ENCODE data around the gene MRPL38. TPM values are rescaled to one million over a fixed set of nuclear protein-coding genes. Genes with fewer than 3 reads are reported as not detected.

The MRPL38 gene
- total and polyA plus RNA-seq, 4 donors: 47.8 to 105 (median 66.1) TPM

- no peak for DNase-seq
- no peaks in the 10 kb centered on the region for H3K4me1 ChIP-seq (ENCODE audit: control insufficient read depth in 5 of 5, insufficient read depth in 5 of 5, low read length in 5 of 5)
These were observed 15.4 kb upstream of the MRPL38 start for GRCh38 chr17:75920045-75920560.

GRCh38 chr17:75919611-75920010 lies 14.9 kb upstream of the MRPL38 start:
- WGBS, 2 donors: 92 to 93% methylated on average over 22 of the region's 22 CpGs
- peaks cover 0 to 8% (median 0%) of the 10 kb centered on the region in 4 donors for H3K36me3 ChIP-seq (ENCODE audit: control insufficient read depth in 4 of 4, insufficient read depth in 4 of 4, low read length in 4 of 4)
- TF ChIP-seq, protein P1, sequence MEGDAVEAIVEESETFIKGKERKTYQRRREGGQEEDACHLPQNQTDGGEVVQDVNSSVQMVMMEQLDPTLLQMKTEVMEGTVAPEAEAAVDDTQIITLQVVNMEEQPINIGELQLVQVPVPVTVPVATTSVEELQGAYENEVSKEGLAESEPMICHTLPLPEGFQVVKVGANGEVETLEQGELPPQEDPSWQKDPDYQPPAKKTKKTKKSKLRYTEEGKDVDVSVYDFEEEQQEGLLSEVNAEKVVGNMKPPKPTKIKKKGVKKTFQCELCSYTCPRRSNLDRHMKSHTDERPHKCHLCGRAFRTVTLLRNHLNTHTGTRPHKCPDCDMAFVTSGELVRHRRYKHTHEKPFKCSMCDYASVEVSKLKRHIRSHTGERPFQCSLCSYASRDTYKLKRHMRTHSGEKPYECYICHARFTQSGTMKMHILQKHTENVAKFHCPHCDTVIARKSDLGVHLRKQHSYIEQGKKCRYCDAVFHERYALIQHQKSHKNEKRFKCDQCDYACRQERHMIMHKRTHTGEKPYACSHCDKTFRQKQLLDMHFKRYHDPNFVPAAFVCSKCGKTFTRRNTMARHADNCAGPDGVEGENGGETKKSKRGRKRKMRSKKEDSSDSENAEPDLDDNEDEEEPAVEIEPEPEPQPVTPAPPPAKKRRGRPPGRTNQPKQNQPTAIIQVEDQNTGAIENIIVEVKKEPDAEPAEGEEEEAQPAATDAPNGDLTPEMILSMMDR (IDR thresholded peaks at IDR 0.05; ENCODE audit: control extremely low read depth, extremely low read depth): no peak
- no peak overlapping the region for H3K4me3 ChIP-seq
- H3K27ac ChIP-seq (ENCODE audit: low read depth in 1 of 2, low read length in 1 of 2): no peak overlapping the region
- no peak for DNase-seq
- no peaks in the 10 kb centered on the region for H3K9me3 ChIP-seq (ENCODE audit: control insufficient read depth in 4 of 4, insufficient read depth in 3 of 4, low read length in 3 of 4)
- no peaks in the 10 kb centered on the region for H3K4me1 ChIP-seq (ENCODE audit: control insufficient read depth in 5 of 5, insufficient read depth in 5 of 5, low read length in 5 of 5)
- ATAC-seq (ENCODE audit: insufficient read depth, low FRiP score): no peak
- no peak overlapping the region for H3K9ac ChIP-seq (ENCODE audit: insufficient read depth in 1 of 2, low read length in 2 of 2)
- no peaks in the 10 kb centered on the region for H3K27me3 ChIP-seq (ENCODE audit: control insufficient read depth in 3 of 3, insufficient read depth in 3 of 3, low read length in 2 of 3)

More at GRCh38 chr17:75920045-75920560, 15.4 kb upstream of the MRPL38 start:
- Histone ChIP-seq H3K9me3 (ENCODE audit: control insufficient read depth in 4 of 4, insufficient read depth in 3 of 4, low read length in 3 of 4) (no peaks in the 10 kb centered on the region), H3K36me3 (ENCODE audit: control insufficient read depth in 4 of 4, insufficient read depth in 4 of 4, low read length in 4 of 4) (peaks cover 0 to 4% (median 0%) of the 10 kb centered on the region in 4 donors), H3K27ac (ENCODE audit: low read depth in 1 of 2, low read length in 1 of 2) (no peak overlapping the region), H3K9ac (ENCODE audit: insufficient read depth in 1 of 2, low read length in 2 of 2) (no peak overlapping the region), H3K27me3 (ENCODE audit: control insufficient read depth in 3 of 3, insufficient read depth in 3 of 3, low read length in 2 of 3) (no peaks in the 10 kb centered on the region), H3K4me3 (no peak overlapping the region)
- no peak for ATAC-seq (ENCODE audit: insufficient read depth, low FRiP score)
- TF ChIP-seq, protein P1 (IDR thresholded peaks at IDR 0.05; ENCODE audit: control extremely low read depth, extremely low read depth): no peak
- 71 to 77% methylated on average over 11 of the region's 11 CpGs for WGBS, 2 donors

DNA sequence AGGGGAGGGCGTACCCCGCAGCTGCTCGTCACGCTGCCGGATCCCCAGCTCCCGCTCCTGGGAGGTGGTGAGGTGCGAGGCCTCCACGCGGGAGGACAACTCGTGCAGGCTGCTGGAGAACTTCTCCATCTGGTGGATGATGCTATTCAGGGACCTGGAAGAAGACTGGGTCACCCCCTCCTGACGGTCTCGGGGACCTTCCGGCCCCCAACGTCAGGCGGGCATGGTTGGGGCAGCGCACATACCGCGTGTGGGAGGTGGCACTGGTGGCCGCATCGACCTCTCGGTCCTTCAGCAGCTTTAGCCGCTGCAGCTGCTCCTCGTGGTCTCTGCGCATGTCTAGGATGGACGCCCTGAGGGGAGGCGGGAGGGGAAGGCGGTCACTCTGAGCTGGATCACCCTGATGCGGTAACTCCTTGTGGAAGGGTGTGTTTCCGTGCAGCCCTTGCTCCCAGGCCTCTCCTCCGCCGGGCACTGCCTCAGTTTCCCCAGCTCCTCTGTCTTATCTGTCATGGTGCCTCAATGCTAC lies 13.3 kb upstream of the MRPL38 start:
- Histone ChIP-seq H3K9ac (ENCODE audit: insufficient read depth in 1 of 2, low read length in 2 of 2) (no peak overlapping the region), H3K4me3 (no peak overlapping the region), H3K27ac (ENCODE audit: low read depth in 1 of 2, low read length in 1 of 2) (no peak overlapping the region), H3K36me3 (ENCODE audit: control insufficient read depth in 4 of 4, insufficient read depth in 4 of 4, low read length in 4 of 4) (peaks cover 0 to 14% (median 2%) of the 10 kb centered on the region in 4 donors), H3K9me3 (ENCODE audit: control insufficient read depth in 4 of 4, insufficient read depth in 3 of 4, low read length in 3 of 4) (no peaks in the 10 kb centered on the region), H3K27me3 (ENCODE audit: control insufficient read depth in 3 of 3, insufficient read depth in 3 of 3, low read length in 2 of 3) (no peaks in the 10 kb centered on the region), H3K4me1 (ENCODE audit: control insufficient read depth in 5 of 5, insufficient read depth in 5 of 5, low read length in 5 of 5) (no peaks in the 10 kb centered on the region)
- WGBS, 2 donors: 94 to 96% methylated on average over 31 of the region's 31 CpGs
- ATAC-seq (ENCODE audit: insufficient read depth, low FRiP score) (no peak), DNase-seq (no peak)
- TF ChIP-seq, protein P1 (IDR thresholded peaks at IDR 0.05; ENCODE audit: control extremely low read depth, extremely low read depth): no peak
